Measurements from ENCODE around the gene GNG4.

The GNG4 gene

GRCh38 chr1:235679644-235680043 is 30.1 kb upstream of the GNG4 start:
- H3K4me3 ChIP-seq (replicated peaks in 1 of 2; ENCODE audit: low read depth in 2 of 2, low read length in 2 of 2), result no peak overlapping the region
- TF ChIP-seq, protein P1, sequence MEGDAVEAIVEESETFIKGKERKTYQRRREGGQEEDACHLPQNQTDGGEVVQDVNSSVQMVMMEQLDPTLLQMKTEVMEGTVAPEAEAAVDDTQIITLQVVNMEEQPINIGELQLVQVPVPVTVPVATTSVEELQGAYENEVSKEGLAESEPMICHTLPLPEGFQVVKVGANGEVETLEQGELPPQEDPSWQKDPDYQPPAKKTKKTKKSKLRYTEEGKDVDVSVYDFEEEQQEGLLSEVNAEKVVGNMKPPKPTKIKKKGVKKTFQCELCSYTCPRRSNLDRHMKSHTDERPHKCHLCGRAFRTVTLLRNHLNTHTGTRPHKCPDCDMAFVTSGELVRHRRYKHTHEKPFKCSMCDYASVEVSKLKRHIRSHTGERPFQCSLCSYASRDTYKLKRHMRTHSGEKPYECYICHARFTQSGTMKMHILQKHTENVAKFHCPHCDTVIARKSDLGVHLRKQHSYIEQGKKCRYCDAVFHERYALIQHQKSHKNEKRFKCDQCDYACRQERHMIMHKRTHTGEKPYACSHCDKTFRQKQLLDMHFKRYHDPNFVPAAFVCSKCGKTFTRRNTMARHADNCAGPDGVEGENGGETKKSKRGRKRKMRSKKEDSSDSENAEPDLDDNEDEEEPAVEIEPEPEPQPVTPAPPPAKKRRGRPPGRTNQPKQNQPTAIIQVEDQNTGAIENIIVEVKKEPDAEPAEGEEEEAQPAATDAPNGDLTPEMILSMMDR (IDR thresholded peaks at IDR 0.05; ENCODE audit: low read depth, low read length), result no peak
- DNase-seq (ENCODE audit: low read depth in 2 of 2), result no peak

GRCh38 chr1:235679005-235679404 is 29.4 kb upstream of the GNG4 start:
- no peak overlapping the region for H3K4me3 ChIP-seq (replicated peaks in 1 of 2; ENCODE audit: low read depth in 2 of 2, low read length in 2 of 2)
- TF ChIP-seq, protein P1 (IDR thresholded peaks at IDR 0.05; ENCODE audit: low read depth, low read length), result no peak
- DNase-seq (ENCODE audit: low read depth in 2 of 2), result no peak

- H3K4me3 ChIP-seq (replicated peaks in 1 of 2; ENCODE audit: low read depth in 2 of 2, low read length in 2 of 2), result no peak overlapping the region
- DNase-seq (ENCODE audit: low read depth in 2 of 2), result peak in 1 of 2 donors; percentile 25
- TF ChIP-seq, protein P1 (IDR thresholded peaks at IDR 0.05; ENCODE audit: low read depth, low read length), result no peak
Observed at GRCh38 chr1:235675152-235675890, 25.7 kb upstream of the GNG4 start.

DNA sequence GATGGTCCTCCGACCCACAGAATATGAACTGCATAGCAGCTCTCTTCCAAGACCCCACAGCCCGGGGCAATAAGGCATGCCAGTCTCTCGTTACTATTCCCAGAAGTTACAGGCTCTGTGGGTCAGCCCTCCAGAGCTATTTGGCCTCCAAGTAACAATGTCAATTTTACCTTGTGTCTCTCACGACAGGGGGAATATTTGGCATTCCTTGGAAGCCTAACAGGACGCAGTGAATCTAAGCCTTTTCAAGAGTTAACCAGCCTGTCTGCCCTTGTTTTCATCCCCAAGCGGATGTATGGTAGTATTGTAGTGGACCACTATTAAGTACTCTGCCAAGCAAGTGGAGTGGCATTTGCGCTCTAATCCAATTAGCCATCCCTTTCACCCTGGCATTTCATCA is 24.4 kb upstream of the GNG4 start:
- DNase-seq (ENCODE audit: low read depth in 2 of 2), result no peak
- H3K4me3 ChIP-seq (replicated peaks in 1 of 2; ENCODE audit: low read depth in 2 of 2, low read length in 2 of 2), result no peak overlapping the region
- TF ChIP-seq, protein P1 (IDR thresholded peaks at IDR 0.05; ENCODE audit: low read depth, low read length), result no peak

GRCh38 chr1:235671992-235672391 is 22.4 kb upstream of the GNG4 start:
- DNase-seq (ENCODE audit: low read depth in 2 of 2), result no peak
- TF ChIP-seq, protein P1 (IDR thresholded peaks at IDR 0.05; ENCODE audit: low read depth, low read length), result no peak
- H3K4me3 ChIP-seq (replicated peaks in 1 of 2; ENCODE audit: low read depth in 2 of 2, low read length in 2 of 2), result no peak overlapping the region

DNA sequence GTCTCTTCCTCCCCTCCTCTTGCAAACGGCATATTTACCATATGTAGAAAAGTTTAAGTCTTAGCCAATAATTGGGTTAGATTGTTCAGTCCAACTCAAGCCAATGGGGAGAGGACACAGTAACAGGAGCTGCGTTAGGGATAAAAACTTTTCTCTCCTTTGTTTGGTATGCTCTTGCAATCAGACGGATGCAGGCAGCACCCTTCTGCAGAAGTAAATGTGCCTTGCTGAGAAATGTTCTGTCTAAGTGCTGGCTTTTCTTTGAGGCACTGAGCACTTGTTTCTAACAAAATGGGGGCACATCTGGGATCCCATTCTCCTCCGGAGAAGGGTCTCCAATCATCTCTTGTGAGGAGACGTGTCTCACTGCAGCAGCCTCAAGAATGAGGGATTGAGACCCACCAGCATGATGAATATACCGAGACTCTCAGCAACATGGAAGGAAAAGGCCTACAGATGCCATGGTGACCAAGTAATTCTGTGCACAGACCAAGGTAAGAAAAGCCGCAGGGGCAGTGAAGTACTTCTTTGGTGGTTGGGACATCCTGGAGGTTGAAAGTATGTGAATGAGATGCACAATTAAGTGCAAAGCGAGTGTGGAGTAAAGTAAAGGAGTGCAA is 20.7 kb upstream of the GNG4 start:
- no peak overlapping the region for H3K4me3 ChIP-seq (replicated peaks in 1 of 2; ENCODE audit: low read depth in 2 of 2, low read length in 2 of 2)
- TF ChIP-seq, protein P1 (IDR thresholded peaks at IDR 0.05; ENCODE audit: low read depth, low read length), result no peak
- peak in 1 of 2 donors; percentile 14 for DNase-seq (ENCODE audit: low read depth in 2 of 2)
